ENCODE measurements around the gene OR5H14.

Gene OR5H14

DNA sequence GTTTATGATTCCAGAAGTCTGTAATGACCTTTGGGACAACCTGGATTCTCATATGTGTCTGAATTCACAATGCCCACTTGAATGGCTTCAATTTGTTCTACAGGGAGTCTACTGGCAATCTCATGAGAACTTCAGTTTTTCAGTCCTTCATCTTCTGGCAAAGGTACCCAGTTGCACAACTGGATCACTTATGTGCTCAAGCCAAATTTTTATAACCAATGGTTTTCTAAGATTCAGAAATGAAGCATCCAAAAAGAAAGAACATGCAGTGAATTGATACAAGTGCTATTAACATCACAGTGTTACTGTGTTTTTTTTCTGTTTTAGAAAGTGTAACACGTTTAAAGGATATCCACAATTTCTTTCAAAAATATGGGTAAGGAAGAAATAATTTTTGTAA is at the start of gene OR5H14:
OR5H14 (plus strand) TSS at position 301 of the 400 bp plus-strand sequence. CDS start 1,907 bp downstream, outside the sequence.
- Histone ChIP-seq H3K4me1 (no peaks in the 10 kb centered on the region), H3K4me2 (ENCODE audit: low read length) (no peak within 1 kb of the TSS), H3K9ac (no peak within 1 kb of the TSS), H3K36me3 (ENCODE audit: control insufficient read depth, insufficient read depth, low read length) (no peaks in the 10 kb centered on the region), H3K27ac (no peak within 1 kb of the TSS), H3K4me3 (ENCODE audit: low read depth, low read length) (no peak within 1 kb of the TSS), H2AFZ (no peak within 1 kb of the TSS), H3K79me2 (no peaks in the 10 kb centered on the region), H3K27me3 (ENCODE audit: control insufficient read depth, insufficient read depth, low read length) (no peaks in the 10 kb centered on the region), H3K9me3 (ENCODE audit: control insufficient read depth, low read length) (no peaks in the 10 kb centered on the region)
- TF ChIP-seq, protein P1, sequence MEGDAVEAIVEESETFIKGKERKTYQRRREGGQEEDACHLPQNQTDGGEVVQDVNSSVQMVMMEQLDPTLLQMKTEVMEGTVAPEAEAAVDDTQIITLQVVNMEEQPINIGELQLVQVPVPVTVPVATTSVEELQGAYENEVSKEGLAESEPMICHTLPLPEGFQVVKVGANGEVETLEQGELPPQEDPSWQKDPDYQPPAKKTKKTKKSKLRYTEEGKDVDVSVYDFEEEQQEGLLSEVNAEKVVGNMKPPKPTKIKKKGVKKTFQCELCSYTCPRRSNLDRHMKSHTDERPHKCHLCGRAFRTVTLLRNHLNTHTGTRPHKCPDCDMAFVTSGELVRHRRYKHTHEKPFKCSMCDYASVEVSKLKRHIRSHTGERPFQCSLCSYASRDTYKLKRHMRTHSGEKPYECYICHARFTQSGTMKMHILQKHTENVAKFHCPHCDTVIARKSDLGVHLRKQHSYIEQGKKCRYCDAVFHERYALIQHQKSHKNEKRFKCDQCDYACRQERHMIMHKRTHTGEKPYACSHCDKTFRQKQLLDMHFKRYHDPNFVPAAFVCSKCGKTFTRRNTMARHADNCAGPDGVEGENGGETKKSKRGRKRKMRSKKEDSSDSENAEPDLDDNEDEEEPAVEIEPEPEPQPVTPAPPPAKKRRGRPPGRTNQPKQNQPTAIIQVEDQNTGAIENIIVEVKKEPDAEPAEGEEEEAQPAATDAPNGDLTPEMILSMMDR (IDR thresholded peaks at IDR 0.05): no peak

DNA sequence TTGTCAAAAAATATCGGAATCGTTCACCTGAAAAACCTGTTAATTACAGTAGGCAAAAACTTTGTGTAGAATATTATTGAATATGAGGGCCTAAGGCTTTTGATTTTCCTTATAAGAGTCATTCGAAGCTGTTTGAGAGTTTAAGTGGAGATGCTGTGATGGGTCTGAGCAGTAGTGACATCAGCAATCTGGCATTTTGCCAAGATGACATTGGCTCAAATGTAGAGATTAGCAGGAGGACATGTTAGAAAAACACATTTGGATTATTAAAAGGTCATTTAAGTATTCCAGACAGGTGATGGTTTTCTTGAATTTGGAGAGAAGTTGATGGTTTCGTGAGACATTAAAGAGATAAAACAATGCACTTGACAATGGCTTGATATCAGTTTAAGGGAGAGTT is 47.4 kb upstream of the OR5H14 start:
- H3K27ac ChIP-seq: no peak overlapping the region
- TF ChIP-seq, protein P1 (IDR thresholded peaks at IDR 0.05): no peak
- H3K4me2 ChIP-seq (ENCODE audit: low read length): no peak overlapping the region
- no peaks in the 10 kb centered on the region for H3K4me1 ChIP-seq
- no peak overlapping the region for H3K4me3 ChIP-seq (ENCODE audit: low read depth, low read length)
- H2AFZ ChIP-seq: no peak overlapping the region
- no peaks in the 10 kb centered on the region for H3K9me3 ChIP-seq (ENCODE audit: control insufficient read depth, low read length)
- H3K27me3 ChIP-seq (ENCODE audit: control insufficient read depth, insufficient read depth, low read length): no peaks in the 10 kb centered on the region
- H3K9ac ChIP-seq: no peak overlapping the region
- H3K79me2 ChIP-seq: no peaks in the 10 kb centered on the region
- no peaks in the 10 kb centered on the region for H3K36me3 ChIP-seq (ENCODE audit: control insufficient read depth, insufficient read depth, low read length)

DNA sequence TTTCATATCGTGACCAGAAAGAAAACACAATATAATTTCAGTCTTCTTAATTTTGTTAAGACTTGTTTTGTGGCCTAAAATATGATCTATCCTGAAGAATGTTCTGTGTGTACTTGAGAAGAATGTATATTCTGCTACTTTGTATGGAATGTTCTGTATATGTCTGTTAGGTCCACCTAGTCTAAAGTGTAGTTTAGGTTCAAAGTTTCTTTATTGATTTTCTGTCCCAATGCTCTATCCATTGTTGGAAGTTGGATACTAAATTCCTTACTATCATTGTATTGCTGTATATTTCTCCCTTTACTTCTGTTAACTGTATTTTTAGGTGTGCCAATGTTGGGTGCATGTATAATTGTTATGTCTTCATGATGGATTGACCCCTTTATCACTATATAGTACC is 39.1 kb upstream of the OR5H14 start:
- H3K4me1 ChIP-seq: no peaks in the 10 kb centered on the region
- TF ChIP-seq, protein P1 (IDR thresholded peaks at IDR 0.05): no peak
- H3K79me2 ChIP-seq: no peaks in the 10 kb centered on the region
- H3K9me3 ChIP-seq (ENCODE audit: control insufficient read depth, low read length): no peaks in the 10 kb centered on the region
- H3K4me2 ChIP-seq (ENCODE audit: low read length): no peak overlapping the region
- H3K9ac ChIP-seq: no peak overlapping the region
- H3K4me3 ChIP-seq (ENCODE audit: low read depth, low read length): no peak overlapping the region
- H3K27me3 ChIP-seq (ENCODE audit: control insufficient read depth, insufficient read depth, low read length): no peaks in the 10 kb centered on the region
- no peak overlapping the region for H3K27ac ChIP-seq
- no peak overlapping the region for H2AFZ ChIP-seq
- H3K36me3 ChIP-seq (ENCODE audit: control insufficient read depth, insufficient read depth, low read length): no peaks in the 10 kb centered on the region

DNA sequence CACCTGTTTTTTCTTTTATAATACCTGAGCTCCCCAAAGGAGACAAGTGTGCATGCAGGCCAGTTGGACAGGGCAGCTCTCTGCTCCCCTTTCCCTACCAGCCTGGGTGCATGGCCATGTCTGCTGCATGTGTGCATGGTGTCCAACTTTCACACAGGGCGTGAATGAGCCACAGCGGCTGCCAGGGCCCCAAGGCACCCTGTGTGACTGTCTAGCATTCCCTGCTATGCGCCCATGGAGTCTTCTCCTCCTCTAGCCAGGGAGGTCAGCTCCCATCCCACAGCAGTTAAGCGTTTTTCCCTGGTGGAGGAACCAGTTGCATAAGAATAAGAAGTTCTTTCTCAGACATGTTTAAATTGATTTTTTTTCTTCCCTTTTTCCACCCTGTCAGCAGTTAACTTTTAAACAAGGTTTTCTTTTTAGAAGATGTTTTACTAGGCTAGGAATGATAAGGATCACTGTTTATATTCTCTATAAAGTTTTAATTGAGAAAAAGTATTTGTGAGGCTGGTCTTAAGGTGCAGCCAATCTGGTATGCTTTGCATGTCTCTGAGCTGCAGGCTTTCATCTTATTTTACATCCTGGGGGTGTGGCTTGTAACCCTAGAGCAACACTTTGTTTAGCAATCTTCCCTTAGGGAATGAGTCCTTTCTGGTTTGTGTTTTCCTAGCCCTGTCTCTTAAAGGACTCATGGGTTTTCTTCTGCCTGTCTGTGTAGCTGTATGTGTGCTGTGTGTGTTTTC is 37.3 kb upstream of the OR5H14 start:
- H3K36me3 ChIP-seq (ENCODE audit: control insufficient read depth, insufficient read depth, low read length): no peaks in the 10 kb centered on the region
- H2AFZ ChIP-seq: no peak overlapping the region
- no peaks in the 10 kb centered on the region for H3K27me3 ChIP-seq (ENCODE audit: control insufficient read depth, insufficient read depth, low read length)
- no peaks in the 10 kb centered on the region for H3K9me3 ChIP-seq (ENCODE audit: control insufficient read depth, low read length)
- no peak overlapping the region for H3K4me2 ChIP-seq (ENCODE audit: low read length)
- H3K4me3 ChIP-seq (ENCODE audit: low read depth, low read length): no peak overlapping the region
- no peak overlapping the region for H3K27ac ChIP-seq
- H3K9ac ChIP-seq: no peak overlapping the region
- TF ChIP-seq, protein P1 (IDR thresholded peaks at IDR 0.05): no peak
- H3K79me2 ChIP-seq: no peaks in the 10 kb centered on the region
- H3K4me1 ChIP-seq: no peaks in the 10 kb centered on the region

DNA sequence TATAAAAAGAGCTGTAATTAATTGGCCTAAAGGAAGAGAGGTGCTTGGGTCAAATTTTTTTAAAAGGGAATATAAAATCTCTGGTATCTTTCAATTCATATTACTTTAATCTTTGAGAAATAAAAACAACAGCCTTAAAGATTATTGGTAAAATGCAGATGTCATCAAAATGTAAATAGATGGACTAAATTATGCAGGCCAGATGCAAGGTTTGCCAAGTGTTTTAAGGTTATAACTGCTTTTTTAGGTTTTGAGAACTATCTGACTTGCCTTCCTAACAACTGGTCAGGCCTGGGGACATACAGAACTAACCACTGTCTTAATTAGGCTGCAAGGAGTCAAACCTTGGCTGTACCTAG is 36.8 kb upstream of the OR5H14 start:
- H3K27ac ChIP-seq: no peak overlapping the region
- no peaks in the 10 kb centered on the region for H3K79me2 ChIP-seq
- H3K4me1 ChIP-seq: no peaks in the 10 kb centered on the region
- H3K9me3 ChIP-seq (ENCODE audit: control insufficient read depth, low read length): no peaks in the 10 kb centered on the region
- H2AFZ ChIP-seq: no peak overlapping the region
- TF ChIP-seq, protein P1 (IDR thresholded peaks at IDR 0.05): no peak
- H3K9ac ChIP-seq: no peak overlapping the region
- H3K4me2 ChIP-seq (ENCODE audit: low read length): no peak overlapping the region
- no peaks in the 10 kb centered on the region for H3K27me3 ChIP-seq (ENCODE audit: control insufficient read depth, insufficient read depth, low read length)
- no peak overlapping the region for H3K4me3 ChIP-seq (ENCODE audit: low read depth, low read length)
- no peaks in the 10 kb centered on the region for H3K36me3 ChIP-seq (ENCODE audit: control insufficient read depth, insufficient read depth, low read length)
